ENCODE measurements around the gene TNS3.
"Not testable (repeated sequence)": the region's sequence is repeated elsewhere in the genome, so short reads cannot be mapped to it uniquely, and the experiment has no call there.

Gene TNS3

DNA sequence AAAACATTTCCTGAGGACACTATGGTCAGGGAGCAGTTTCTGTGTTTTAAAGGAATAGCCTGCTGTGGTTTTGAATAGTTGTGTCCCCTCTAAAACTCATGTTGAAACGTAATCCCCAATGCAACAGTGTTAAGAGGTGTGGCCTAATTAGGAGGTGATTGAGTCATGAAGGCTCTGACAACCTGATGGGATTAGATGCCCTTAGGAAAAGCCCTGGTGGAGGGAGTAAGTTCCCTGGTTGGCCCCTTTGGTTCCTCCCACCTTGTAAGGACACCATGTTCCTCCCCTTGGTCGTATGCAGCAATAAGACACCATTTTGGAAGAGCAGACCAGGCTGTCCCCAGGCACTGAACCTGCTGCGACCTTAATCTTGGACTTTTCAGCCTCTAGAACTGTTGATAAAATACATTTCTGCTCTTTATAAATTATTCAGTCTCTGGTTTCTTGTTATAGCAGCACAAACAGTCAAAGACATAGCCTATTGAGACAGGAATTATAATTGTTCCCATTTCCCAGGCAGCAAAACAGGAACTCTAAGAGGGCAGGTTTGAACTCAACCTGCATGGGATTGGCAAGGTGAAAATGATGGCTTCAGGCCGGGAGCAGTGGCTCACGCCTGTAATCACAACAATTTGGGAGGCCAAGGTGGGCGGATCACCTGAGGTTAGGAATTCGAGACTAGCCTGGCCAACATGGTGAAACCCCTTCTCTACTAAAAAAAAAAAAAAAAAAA is 20.5 kb upstream of the TNS3 start:
- DNase-seq = no peak

GRCh38 chr7:47601881-47602249 is 20.0 kb upstream of the TNS3 start:
- no peak for DNase-seq

- no peak for DNase-seq
Measured at GRCh38 chr7:47601119-47601880, 19.4 kb upstream of the TNS3 start.

- no peak for DNase-seq
Measured at GRCh38 chr7:47600199-47601118, 18.5 kb upstream of the TNS3 start.

DNA sequence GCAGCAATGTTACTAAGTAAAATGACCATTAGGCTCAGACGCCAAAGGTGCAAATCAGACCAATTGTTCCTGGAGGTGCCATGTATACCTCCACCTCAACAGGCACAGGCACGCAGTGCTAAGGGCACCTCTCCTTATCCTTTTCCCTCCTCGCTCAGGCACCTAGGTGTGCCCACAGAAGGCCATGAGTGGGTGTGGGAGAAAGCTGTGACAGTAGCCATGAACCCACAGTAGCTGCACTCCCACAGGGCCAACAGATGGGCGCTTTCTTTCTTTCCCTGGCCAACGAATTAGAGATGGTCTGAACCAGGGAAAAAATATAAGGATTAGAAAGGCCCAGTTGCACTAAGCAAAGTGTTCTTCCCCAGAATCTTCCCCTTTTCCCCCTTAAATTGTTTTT is 15.5 kb upstream of the TNS3 start:
- no peak for DNase-seq

DNA sequence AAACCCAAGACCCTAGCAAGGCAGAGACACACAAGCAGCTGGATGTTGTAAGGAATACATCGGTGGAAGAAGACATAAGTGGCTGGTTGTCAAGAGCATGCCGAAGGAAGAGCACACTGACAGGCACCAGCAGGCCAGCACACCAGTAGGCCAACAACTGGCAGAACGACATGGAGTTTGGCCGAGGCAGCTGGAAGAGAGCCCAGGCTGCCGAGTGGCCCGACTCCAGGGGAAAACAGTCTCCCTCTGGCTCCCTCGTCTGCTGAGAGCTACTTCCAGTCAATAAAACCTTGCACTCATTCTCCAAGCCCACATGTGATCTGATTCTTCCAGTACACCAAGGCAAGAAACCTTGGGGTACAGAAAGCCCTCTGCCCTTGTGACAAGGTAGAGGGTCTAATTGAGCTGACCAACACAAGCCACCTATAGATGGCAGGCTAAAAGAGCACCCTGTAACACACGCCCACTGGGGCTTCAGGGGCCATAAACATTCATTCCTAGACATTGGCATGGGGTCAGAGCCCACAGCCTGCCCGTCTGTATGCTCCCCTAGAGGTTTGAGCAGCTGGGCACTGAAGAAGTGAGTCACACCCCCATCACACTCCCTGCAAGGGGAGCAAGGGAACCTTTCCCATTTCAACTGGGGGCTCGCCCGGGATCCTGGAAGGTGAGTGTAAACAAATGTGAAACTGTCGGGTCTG is 14.7 kb upstream of the TNS3 start:
- DNase-seq = no peak

- DNase-seq = no peak
Measured at GRCh38 chr7:47594406-47594805, 12.5 kb upstream of the TNS3 start.

- DNase-seq = no peak
Measured at GRCh38 chr7:47591655-47592572, 10.0 kb upstream of the TNS3 start.

DNA sequence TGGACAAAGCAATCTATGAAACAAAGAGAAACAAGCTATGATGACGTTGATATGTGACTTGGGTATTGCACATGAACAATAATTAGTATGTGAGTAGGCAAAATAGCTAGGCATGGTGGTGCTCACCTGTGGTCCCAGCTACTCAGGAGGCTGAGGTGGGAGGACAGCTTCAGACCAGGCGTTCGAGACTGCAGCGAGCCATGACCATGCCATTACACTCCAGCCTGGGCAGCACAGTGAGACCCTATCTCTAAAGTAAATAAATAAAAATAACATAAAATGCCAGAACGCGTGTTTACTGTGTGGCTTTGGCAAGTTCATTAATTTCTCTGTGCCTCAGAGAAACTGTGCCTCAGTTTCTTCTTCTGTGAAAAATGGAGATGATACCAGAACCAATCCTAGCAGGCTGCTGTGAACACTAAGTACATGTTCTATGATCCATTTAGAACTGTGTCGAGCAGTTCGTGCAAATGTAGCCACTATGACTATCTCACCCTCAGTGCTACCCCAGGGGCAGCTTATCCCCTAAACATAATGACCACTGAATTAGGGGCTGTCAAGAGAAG is 9.3 kb upstream of the TNS3 start:
- no peak for DNase-seq

DNA sequence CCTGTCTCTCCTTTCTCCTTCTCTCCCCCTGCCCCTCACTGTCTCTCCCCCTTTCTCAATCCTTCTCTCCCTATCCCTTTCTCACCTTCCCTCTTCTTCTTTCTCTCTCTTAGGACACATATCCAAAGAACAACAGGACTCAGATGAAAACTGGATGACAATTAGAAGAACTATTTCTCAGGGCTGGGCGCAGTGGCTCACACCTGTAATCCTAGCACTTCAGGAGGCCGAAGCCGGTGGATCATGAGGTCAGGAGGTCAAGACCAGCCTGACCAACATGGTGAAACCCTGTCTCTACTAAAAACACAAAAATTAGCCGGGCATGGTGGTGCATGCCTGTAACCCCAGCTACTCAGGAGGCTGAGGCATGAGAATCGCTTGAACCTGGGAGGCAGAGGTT is 8.3 kb upstream of the TNS3 start:
- DNase-seq = not testable (repeated sequence)

- no peak for DNase-seq
Measured at GRCh38 chr7:47588704-47589225, 6.9 kb upstream of the TNS3 start.

DNA sequence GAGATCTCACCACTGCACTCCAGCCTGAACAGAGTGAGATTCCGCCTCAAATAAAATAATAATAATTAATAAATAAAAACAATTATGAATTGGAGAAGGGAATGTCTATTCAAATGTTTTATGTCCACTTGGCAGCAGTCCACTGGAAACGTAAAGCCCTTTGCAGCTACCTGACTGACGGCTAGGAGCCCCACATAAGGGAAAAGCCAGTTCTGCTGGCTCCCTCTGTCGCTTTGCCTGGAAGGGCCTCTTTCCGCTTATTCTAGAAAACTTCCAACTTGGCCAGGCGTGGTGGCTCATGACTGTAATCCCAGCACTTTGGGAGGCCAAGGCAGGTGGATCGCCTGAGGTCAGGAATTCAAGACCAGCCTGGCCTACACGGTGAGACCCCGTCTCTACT is 6.1 kb upstream of the TNS3 start:
- no peak for DNase-seq

- DNase-seq = no peak
Measured at GRCh38 chr7:47587351-47587750, 5.4 kb upstream of the TNS3 start.

DNA sequence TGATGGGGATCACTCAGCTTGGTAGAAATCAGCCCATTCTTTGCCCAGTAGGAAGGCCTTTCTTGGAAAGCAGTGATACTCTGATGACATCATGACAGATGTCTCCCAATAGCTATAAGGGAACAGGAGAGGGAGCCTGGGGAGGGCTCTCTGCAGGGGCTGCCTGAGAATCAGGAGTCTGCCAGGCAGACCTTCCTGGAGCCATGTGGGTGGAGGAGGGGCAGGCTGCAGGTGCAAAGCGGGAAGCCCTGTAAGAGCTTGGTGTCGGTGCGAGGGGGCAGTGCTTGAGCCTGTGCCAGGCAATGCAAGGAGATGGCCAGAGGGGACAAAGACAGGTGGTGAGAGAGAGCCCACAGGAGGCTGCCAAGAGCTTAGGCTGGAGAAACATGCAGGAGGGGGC is 5.0 kb upstream of the TNS3 start:
- no peak for DNase-seq

GRCh38 chr7:47586161-47586670 is 4.3 kb upstream of the TNS3 start:
- not testable (repeated sequence) for DNase-seq

DNA sequence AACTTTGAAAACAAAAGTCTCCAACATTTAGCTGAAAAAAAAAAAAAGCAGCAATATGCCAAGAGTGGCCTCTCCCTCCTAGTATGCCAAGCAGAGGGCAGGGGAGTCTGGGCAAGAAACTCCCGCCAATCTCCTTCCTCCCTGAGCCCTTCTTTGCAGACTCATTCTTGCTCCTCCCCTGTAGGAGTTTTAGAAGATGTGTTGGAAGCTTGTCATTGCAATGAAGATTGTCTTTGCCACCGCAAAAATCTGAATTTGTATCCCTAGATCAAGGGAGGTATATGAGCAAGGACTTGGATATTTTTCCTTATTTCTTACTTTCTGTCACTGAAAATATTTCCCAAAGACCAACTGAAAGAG is 2.6 kb upstream of the TNS3 start:
- DNase-seq = no peak

DNA sequence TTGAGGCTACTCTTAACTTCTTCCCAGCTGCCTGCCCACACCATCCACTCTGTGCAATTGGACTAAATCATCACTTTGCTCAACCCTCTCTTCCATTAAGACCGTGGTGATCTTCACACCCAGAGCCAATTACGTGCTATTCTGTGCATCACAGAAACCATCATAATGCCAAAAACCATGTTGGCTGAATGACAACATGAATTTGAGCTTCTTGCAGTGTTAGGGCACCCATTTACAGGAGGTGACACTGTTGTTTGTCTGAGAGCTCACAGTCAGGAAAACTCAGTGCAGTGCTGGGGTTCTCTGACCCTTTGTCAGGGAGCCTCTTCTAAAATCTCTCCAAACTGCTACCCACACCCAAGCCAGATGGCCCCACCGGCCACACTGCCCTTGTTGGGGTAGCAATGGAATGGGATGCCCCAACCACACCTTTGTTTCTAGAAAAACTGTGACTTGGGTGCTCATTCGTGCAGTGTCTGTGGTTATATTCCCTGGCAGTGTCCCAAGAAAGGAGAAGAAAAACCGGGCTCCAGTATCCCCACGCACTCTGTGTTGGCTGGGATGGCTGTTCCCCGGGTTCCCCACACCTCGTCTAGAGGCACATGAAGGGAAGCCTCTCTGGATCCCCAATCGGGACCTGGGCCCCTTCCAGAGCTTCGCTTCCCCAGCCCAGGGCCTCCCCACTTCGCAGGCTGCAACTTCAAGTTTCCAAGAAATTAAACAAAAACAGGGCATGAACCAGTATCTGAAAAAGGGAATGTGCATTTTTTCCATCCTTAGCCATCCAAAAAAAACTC is 2.0 kb upstream of the TNS3 start:
- DNase-seq = no peak

DNA sequence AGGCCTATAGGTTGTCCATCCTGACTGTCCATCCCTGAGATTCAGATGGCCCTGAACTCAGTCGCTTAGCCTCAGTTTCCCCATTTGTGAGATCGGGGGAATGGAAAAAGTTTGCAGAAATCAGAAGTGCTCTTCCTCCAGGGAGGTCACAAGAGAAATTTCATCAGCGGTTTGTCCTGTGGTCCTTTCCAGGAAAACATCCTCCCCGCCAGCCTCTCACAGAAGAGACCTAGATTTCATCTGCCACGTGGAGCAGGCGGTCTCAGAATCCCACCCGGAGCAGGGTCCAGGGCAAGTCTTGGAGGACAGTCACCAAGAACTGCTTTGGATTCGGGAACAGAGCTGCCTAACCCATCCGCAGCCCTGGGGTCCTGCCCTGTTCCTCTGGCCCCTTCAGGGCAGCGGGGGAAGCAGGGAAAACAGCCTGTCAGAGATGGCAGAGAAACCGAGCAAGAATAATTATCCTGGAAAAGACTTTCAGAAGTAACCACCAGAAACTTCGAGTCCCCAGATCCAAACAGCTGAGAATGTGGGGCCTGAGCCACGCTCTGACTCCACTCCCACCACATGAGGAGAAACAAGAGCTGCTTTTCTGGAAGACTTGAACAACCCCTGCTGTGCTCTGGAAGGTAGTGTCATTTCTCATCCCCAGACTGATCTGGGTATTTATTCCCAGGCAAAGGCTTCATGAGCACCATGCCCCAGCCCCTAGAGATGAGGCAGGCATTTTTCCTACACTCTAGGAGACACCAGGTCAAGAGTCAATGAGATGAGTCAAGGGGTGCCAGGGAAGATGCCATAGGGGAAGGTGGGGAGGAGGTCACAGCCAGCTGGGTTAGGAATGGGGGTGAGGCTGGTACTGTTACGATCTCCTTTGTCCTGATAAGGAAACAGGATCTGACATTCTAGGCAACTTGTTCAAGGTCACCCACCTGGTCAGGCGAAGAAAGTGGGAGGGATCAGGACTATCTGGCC is 1.1 kb upstream of the TNS3 start:
- no peak for DNase-seq

GRCh38 chr7:47581438-47581803 is 490 bp downstream of the TNS3 start:
- DNase-seq = no peak

Measured in activated naive CD4-positive, alpha-beta T cell treated with anti-CD3 and anti-CD28 coated beads, Interleukin-2, amount 50 U/mL, for 16 hours (primary cell).